Measurements from ENCODE around the gene CLEC16A.

Gene CLEC16A

DNA sequence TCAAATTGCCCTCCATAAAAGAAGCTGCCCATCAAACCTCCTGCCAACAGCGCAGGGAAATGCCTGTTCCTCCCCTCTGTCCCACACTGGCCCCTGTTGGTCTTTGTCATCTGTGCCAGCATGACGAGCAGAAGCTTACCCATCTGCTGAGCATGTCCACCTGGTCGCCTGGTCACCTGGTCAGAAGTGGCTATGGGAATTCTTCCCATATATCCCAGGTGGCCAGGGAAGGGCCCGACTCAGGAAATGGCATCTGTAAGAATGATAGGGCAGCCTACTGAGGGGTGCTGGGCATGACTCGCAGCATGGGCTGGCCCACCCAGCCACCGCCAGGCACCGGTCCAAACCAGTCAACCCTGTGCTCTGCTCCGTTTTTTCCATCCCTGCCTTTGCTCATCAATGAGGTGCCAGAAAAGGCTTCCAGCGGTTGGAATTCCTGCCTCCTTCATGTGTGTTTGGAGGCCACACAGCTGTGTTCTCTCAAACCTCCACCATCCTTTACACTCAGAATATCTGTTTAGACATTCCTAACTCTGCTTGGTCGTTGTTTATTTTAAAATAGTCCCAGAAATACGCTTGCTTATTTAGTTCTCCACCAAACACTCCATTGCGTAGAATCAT is 145.2 kb downstream of the CLEC16A start:
- Histone ChIP-seq H3K27ac (no peak overlapping the region), H3K4me3 (ENCODE audit: low read depth in 1 of 2, low read length in 1 of 2) (no peak overlapping the region), H3K36me3 (peaks cover 61% of the 10 kb centered on the region), H3K27me3 (no peaks in the 10 kb centered on the region), H3K9me3 (no peaks in the 10 kb centered on the region), H3K4me1 (ENCODE audit: control insufficient read depth in 1 of 2, insufficient read depth in 1 of 2, low read depth in 1 of 2, low read length in 1 of 2) (peaks cover 11% of the 10 kb centered on the region in 2 experiments)
- no peak for TF ChIP-seq CTCF (IDR thresholded peaks at IDR 0.05)

- no peak for TF ChIP-seq CTCF (IDR thresholded peaks at IDR 0.05)
- Histone ChIP-seq H3K27me3 (no peaks in the 10 kb centered on the region), H3K36me3 (peaks cover 55% of the 10 kb centered on the region), H3K9me3 (no peaks in the 10 kb centered on the region), H3K4me3 (ENCODE audit: low read depth in 1 of 2, low read length in 1 of 2) (no peak overlapping the region), H3K4me1 (ENCODE audit: control insufficient read depth in 1 of 2, insufficient read depth in 1 of 2, low read depth in 1 of 2, low read length in 1 of 2) (peaks cover 11 to 12% of the 10 kb centered on the region in 2 experiments), H3K27ac (no peak overlapping the region)
These were observed 145.9 kb downstream of the CLEC16A start for GRCh38 chr16:11090232-11090631.

GRCh38 chr16:11091021-11091785 is 146.8 kb downstream of the CLEC16A start:
- H3K9me3 ChIP-seq = no peaks in the 10 kb centered on the region
- no peaks in the 10 kb centered on the region for H3K27me3 ChIP-seq
- no peak for TF ChIP-seq CTCF (IDR thresholded peaks at IDR 0.05)
- H3K4me3 ChIP-seq (ENCODE audit: low read depth in 1 of 2, low read length in 1 of 2) = no peak overlapping the region
- peaks cover 11 to 12% of the 10 kb centered on the region in 2 experiments for H3K4me1 ChIP-seq (ENCODE audit: control insufficient read depth in 1 of 2, insufficient read depth in 1 of 2, low read depth in 1 of 2, low read length in 1 of 2)
- peaks cover 47% of the 10 kb centered on the region for H3K36me3 ChIP-seq
- H3K27ac ChIP-seq = no peak overlapping the region

DNA sequence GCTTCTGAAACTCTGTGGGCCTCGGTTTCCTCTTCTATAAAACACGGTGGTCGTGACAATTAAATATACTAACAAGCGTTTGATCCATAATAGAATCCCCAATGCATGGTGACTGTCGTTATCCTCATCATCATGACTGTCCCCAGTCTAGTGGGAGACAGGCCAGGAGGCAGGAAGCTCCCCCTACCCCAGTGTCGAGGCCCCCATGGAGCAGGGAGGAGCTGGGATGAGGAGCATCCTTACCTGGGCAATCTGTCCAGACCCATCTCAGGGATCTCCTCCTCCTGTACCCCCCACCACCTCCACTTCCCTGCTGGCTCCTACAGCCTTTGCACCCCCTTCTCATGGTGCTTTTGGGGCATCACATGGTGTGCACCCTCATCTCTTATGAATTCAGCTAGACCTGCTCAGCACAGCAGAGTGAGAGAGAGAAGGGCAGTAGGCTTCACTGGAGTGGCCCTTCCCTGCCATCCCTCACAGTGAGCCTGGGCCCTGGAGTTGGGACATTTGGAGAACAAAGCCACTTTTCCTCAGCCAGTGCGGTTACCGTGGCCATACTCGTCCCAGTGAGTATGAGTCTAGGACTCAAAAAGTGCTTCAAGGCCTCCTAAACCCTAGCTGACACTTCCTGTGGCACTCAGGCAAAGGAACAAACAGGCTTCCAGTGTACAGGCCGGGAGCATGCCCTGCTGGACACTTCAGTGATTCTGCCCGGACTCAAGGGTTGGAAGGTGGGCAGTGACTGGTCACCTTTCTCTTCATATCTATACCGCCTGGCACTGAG is 148.6 kb downstream of the CLEC16A start:
- peak overlapping the region; percentile 62 for H3K27ac ChIP-seq
- H3K27me3 ChIP-seq = no peaks in the 10 kb centered on the region
- peaks cover 11 to 12% of the 10 kb centered on the region in 2 experiments for H3K4me1 ChIP-seq (ENCODE audit: control insufficient read depth in 1 of 2, insufficient read depth in 1 of 2, low read depth in 1 of 2, low read length in 1 of 2)
- TF ChIP-seq CTCF (IDR thresholded peaks at IDR 0.05) = no peak
- H3K9me3 ChIP-seq = no peaks in the 10 kb centered on the region
- peaks cover 35% of the 10 kb centered on the region for H3K36me3 ChIP-seq
- no peak overlapping the region for H3K4me3 ChIP-seq (ENCODE audit: low read depth in 1 of 2, low read length in 1 of 2)

- Histone ChIP-seq H3K27me3 (no peaks in the 10 kb centered on the region), H3K27ac (peak overlapping the region; percentile 62), H3K4me1 (ENCODE audit: control insufficient read depth in 1 of 2, insufficient read depth in 1 of 2, low read depth in 1 of 2, low read length in 1 of 2) (peaks cover 11 to 12% of the 10 kb centered on the region in 2 experiments), H3K36me3 (peaks cover 35% of the 10 kb centered on the region), H3K9me3 (no peaks in the 10 kb centered on the region), H3K4me3 (ENCODE audit: low read depth in 1 of 2, low read length in 1 of 2) (no peak overlapping the region)
- TF ChIP-seq CTCF (IDR thresholded peaks at IDR 0.05) = no peak
These were observed 149.3 kb downstream of the CLEC16A start for GRCh38 chr16:11093572-11094074.

All from neutrophil (primary cell).